ENCODE data around the gene KRT38.
"Not testable (repeated sequence)": the region's sequence is repeated elsewhere in the genome, so short reads cannot be mapped to it uniquely, and the experiment has no call there.

KRT38 gene

GRCh38 chr17:41429667-41430066 lies 11.1 kb downstream of the KRT38 start:
- no peak overlapping the region for H3K27ac ChIP-seq
- no peaks in the 10 kb centered on the region for H3K36me3 ChIP-seq (replicated peaks)
- H3K4me3 ChIP-seq (ENCODE audit: low read depth, low read length): no peak overlapping the region
- no peaks in the 10 kb centered on the region for H3K27me3 ChIP-seq (replicated peaks)
- TF ChIP-seq, protein P1, sequence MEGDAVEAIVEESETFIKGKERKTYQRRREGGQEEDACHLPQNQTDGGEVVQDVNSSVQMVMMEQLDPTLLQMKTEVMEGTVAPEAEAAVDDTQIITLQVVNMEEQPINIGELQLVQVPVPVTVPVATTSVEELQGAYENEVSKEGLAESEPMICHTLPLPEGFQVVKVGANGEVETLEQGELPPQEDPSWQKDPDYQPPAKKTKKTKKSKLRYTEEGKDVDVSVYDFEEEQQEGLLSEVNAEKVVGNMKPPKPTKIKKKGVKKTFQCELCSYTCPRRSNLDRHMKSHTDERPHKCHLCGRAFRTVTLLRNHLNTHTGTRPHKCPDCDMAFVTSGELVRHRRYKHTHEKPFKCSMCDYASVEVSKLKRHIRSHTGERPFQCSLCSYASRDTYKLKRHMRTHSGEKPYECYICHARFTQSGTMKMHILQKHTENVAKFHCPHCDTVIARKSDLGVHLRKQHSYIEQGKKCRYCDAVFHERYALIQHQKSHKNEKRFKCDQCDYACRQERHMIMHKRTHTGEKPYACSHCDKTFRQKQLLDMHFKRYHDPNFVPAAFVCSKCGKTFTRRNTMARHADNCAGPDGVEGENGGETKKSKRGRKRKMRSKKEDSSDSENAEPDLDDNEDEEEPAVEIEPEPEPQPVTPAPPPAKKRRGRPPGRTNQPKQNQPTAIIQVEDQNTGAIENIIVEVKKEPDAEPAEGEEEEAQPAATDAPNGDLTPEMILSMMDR (IDR thresholded peaks at IDR 0.05; ENCODE audit: low read depth, low read length, missing control alignments): no peak
- in situ Hi-C loops (cut with HindIII; ENCODE audit: low pct_ligation_motif_present, low sequenced_read_pairs): no loop called here
- DNase-seq: no peak

DNA sequence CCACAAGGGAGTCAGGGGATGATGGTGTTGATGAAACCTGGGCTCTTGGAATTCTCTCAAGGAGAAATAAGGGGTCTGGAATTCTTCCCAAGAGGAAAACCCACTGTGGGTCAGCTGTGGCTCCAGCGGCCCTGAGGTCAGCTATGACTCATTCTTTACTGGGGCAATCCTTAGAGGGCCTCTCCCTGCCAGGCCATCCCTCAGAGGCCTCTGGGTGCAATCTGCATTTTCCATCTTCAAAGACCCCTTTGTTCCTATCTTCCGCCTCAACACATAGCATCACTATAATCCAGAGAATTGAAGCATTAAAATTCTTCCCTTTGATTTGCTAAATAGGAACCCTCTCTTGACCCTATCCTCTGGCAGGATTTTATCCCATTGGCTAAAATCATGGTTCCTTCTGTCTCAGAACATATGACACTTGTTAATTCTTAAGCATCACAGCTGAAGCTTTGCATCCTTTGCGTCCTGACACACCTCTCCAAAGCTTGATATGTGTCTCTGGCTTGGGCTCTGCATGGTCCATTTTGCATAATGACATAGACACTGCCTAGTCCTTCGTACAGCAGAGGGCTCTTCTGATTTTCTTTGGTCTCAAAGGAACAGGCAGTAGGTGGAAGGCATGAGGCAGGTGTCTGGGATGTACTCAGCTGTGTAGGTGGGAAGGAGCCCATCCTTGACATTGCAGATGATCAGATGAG lies 12.0 kb downstream of the KRT38 start:
- Histone ChIP-seq H3K27ac (no peak overlapping the region), H3K36me3 (replicated peaks) (no peaks in the 10 kb centered on the region), H3K27me3 (replicated peaks) (no peaks in the 10 kb centered on the region), H3K4me3 (ENCODE audit: low read depth, low read length) (no peak overlapping the region)
- TF ChIP-seq, protein P1 (IDR thresholded peaks at IDR 0.05; ENCODE audit: low read depth, low read length, missing control alignments): no peak
- DNase-seq: no peak
- in situ Hi-C loops (cut with HindIII; ENCODE audit: low pct_ligation_motif_present, low sequenced_read_pairs): no loop called here

- Histone ChIP-seq H3K27me3 (replicated peaks) (no peaks in the 10 kb centered on the region), H3K27ac (no peak within 1 kb of the TSS), H3K4me3 (ENCODE audit: low read depth, low read length) (no peak within 1 kb of the TSS), H3K36me3 (replicated peaks) (no peaks in the 10 kb centered on the region)
- in situ Hi-C loops (cut with HindIII; ENCODE audit: low pct_ligation_motif_present, low sequenced_read_pairs): no loop called here
- no peak for DNase-seq
- TF ChIP-seq, protein P1 (IDR thresholded peaks at IDR 0.05; ENCODE audit: low read depth, low read length, missing control alignments): no peak
Observed at GRCh38 chr17:41424111-41424635, 16.6 kb downstream of the KRT38 start, which contains the start of gene KRT37. Gene KRT37, minus strand, starts transcription at chr17:41424585. Its CDS starts 62 bp downstream, at chr17:41424523.

DNA sequence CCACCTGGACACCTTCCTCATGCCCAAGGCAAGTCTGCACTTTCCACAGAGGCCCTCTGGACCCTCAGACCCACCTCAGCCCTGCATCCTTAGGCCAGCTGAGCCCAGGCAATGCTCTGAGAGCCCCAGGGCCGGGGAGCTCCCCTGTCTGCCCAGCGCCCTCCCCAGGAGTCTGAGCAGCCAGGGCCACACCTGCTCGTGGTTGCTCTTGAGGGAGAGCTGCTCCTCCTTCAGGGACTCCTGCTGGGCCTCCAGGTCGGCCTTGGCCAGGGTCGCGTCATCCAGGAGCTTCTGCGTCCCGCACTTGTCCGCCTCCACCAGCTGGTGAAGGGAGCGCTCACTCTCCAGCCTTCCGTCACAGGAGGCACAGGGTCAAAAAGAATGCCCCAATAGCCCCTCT lies 18.2 kb downstream of the KRT38 start:
- H3K36me3 ChIP-seq (replicated peaks); H3K27ac ChIP-seq; H3K4me3 ChIP-seq (ENCODE audit: low read depth, low read length); DNase-seq; H3K27me3 ChIP-seq (replicated peaks); in situ Hi-C loops (cut with HindIII; ENCODE audit: low pct_ligation_motif_present, low sequenced_read_pairs): not testable (repeated sequence)

DNA sequence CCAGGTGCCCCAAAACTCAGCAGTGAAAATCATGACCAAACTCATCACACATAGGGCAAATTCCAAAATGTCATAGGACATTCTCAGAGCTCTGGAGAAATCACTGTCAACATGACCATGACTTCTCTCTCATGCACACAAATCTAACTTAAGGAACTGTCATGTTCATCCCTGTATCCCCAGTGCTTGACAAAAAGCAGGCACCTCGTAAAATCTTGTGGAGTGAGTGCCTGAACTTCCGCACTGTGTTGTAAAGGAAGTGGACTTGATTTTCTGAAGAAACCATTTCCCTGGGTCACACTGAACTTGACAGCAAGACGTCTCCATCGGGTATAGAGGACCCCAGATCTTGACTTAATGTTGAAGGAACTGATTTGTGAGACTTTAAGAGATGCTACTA lies 19.2 kb downstream of the KRT38 start:
- in situ Hi-C loops (cut with HindIII; ENCODE audit: low pct_ligation_motif_present, low sequenced_read_pairs): no loop called here
- no peak overlapping the region for H3K4me3 ChIP-seq (ENCODE audit: low read depth, low read length)
- TF ChIP-seq, protein P1 (IDR thresholded peaks at IDR 0.05; ENCODE audit: low read depth, low read length, missing control alignments): no peak
- no peak overlapping the region for H3K27ac ChIP-seq
- no peaks in the 10 kb centered on the region for H3K36me3 ChIP-seq (replicated peaks)
- H3K27me3 ChIP-seq (replicated peaks): no peaks in the 10 kb centered on the region
- no peak for DNase-seq

- Histone ChIP-seq H3K36me3 (replicated peaks) (no peaks in the 10 kb centered on the region), H3K4me3 (ENCODE audit: low read depth, low read length) (no peak overlapping the region), H3K27ac (no peak overlapping the region), H3K27me3 (replicated peaks) (no peaks in the 10 kb centered on the region)
- in situ Hi-C loops (cut with HindIII; ENCODE audit: low pct_ligation_motif_present, low sequenced_read_pairs): no loop called here
- DNase-seq: no peak
- TF ChIP-seq, protein P1 (IDR thresholded peaks at IDR 0.05; ENCODE audit: low read depth, low read length, missing control alignments): no peak
Observed at GRCh38 chr17:41421116-41421515, 19.7 kb downstream of the KRT38 start.

Measured in brain microvascular endothelial cell (primary cell).